MCF 10A (cell line): ENCODE measurements around the gene CSNK1A1. TPM values are rescaled to one million over a fixed set of nuclear protein-coding genes. Genes with fewer than 3 reads are reported as not detected.

Experiments used
- BruUV-seq: library from RNA; stranded (reverse); fragments of 400-500 nt; replicated peaks from 2 replicates; lab custom pipeline; 2021; lab: Mats Ljungman, UMichigan
- CTCF ChIA-PET: fragments of 300-600 bp; sonication (Branson Sonifier 250); formaldehyde crosslinking; extraction: SDS; loops from one replicate; lab custom pipeline; 2021; ENCODE audit warnings: antibody characterized with exemption, inconsistent platforms; lab: Yijun Ruan, JAX
- POLR2A ChIA-PET: fragments of 300-600, 350-650 bp; sonication (Branson Sonifier 250); formaldehyde crosslinking; extraction: SDS; loops from one replicate; lab custom pipeline; 2020; ENCODE audit warnings: antibody characterized with exemption, inconsistent platforms; lab: Yijun Ruan, JAX
- DNase-seq: peaks from one replicate; pipeline ENCODE4 v3.0.0-alpha.2; 2018; ENCODE audit not compliant: unreplicated experiment
- H3K27ac Mint-ChIP-seq: one replicate; pipeline ENCODE4 v1.8.0; 2022; ENCODE audit warnings: mild to moderate bottlenecking, low read depth, mixed read lengths; ENCODE audit not compliant: unreplicated experiment
- H3K27me3 Mint-ChIP-seq: one replicate; pipeline ENCODE4 v1.8.0; 2022; ENCODE audit warnings: mixed read lengths; ENCODE audit not compliant: insufficient read depth, unreplicated experiment
- H3K36me3 Mint-ChIP-seq: one replicate; pipeline ENCODE4 v1.8.0; 2022; ENCODE audit warnings: mild to moderate bottlenecking, moderate library complexity, mixed read lengths; ENCODE audit not compliant: insufficient read depth, unreplicated experiment
- H3K4me1 Mint-ChIP-seq: one replicate; pipeline ENCODE4 v1.8.0; 2022; ENCODE audit warnings: mixed read lengths; ENCODE audit not compliant: insufficient read depth, unreplicated experiment
- H3K4me3 Mint-ChIP-seq: one replicate; pipeline ENCODE4 v1.8.0; 2022; ENCODE audit warnings: mild to moderate bottlenecking, moderate library complexity, mixed read lengths; ENCODE audit not compliant: unreplicated experiment
- H3K9me3 Mint-ChIP-seq: one replicate; pipeline ENCODE4 v1.8.0; 2022; ENCODE audit warnings: mixed read lengths; ENCODE audit not compliant: unreplicated experiment
- intact Hi-C: fragments of 100-400 bp; cut with micrococcal nuclease; formaldehyde crosslinking; loops from 2 replicates; pipeline ENCODE4 v1.14.1; 2022
- total RNA-seq: library from RNA; stranded (reverse); gene quantifications from 2 replicates; pipeline ENCODE4 v1.2.3, GENCODE V29; 2022
- TF ChIP-seq, protein P1 (sequence below): fragments of 200-600 bp; IDR thresholded peaks from one replicate; pipeline ENCODE4 v1.8.0; 2022; ENCODE audit warnings: antibody characterized with exemption, mild to moderate bottlenecking; ENCODE audit not compliant: unreplicated experiment

The CSNK1A1 gene
- total RNA-seq, 1 experiment from 2014 or later: 744 TPM

DNA sequence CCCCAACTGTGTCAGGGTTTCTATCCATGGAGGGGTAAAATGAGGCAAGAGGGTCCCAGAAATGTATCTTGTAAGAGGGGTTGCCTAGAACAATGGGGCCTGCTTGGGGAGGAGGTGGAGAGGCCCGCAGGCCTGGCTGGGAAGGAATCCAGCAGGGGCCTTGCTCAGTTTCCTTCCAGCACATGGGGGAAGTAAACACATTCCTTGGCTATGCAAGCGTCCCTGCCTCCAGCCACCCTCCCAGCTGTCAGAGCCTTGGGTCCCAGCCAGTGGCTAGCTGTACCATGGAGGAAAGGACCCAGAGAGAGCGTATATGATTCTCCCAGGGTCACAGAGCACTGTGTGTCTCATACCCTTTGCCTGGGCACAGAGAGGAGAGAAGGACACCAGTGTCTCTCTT is 101.0 kb downstream of the CSNK1A1 start:
- CTCF ChIA-PET: interaction anchor here (0.7 to 1.2 kb wide), 3 partner anchors 12 to 114 kb away, joined by 3 read pairs; no protein-coding TSS in a partner anchor
- peaks cover 44% of the 10 kb centered on the region for H3K4me1 Mint-ChIP-seq
- POLR2A ChIA-PET: interaction anchor here (0.7 to 30.8 kb wide), 4 partner anchors 9 to 296 kb away, joined by 3 to 1058 read pairs (median 5); no protein-coding TSS in a partner anchor
- TF ChIP-seq, protein P1, sequence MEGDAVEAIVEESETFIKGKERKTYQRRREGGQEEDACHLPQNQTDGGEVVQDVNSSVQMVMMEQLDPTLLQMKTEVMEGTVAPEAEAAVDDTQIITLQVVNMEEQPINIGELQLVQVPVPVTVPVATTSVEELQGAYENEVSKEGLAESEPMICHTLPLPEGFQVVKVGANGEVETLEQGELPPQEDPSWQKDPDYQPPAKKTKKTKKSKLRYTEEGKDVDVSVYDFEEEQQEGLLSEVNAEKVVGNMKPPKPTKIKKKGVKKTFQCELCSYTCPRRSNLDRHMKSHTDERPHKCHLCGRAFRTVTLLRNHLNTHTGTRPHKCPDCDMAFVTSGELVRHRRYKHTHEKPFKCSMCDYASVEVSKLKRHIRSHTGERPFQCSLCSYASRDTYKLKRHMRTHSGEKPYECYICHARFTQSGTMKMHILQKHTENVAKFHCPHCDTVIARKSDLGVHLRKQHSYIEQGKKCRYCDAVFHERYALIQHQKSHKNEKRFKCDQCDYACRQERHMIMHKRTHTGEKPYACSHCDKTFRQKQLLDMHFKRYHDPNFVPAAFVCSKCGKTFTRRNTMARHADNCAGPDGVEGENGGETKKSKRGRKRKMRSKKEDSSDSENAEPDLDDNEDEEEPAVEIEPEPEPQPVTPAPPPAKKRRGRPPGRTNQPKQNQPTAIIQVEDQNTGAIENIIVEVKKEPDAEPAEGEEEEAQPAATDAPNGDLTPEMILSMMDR: no peak
- H3K36me3 Mint-ChIP-seq: no peaks in the 10 kb centered on the region
- BruUV-seq: no TSS peak
- H3K27ac Mint-ChIP-seq: no peak overlapping the region
- no peaks in the 10 kb centered on the region for H3K9me3 Mint-ChIP-seq
- H3K27me3 Mint-ChIP-seq: no peaks in the 10 kb centered on the region
- H3K4me3 Mint-ChIP-seq: no peak overlapping the region
- intact Hi-C loops: no loop called here
- DNase-seq: no peak

DNA sequence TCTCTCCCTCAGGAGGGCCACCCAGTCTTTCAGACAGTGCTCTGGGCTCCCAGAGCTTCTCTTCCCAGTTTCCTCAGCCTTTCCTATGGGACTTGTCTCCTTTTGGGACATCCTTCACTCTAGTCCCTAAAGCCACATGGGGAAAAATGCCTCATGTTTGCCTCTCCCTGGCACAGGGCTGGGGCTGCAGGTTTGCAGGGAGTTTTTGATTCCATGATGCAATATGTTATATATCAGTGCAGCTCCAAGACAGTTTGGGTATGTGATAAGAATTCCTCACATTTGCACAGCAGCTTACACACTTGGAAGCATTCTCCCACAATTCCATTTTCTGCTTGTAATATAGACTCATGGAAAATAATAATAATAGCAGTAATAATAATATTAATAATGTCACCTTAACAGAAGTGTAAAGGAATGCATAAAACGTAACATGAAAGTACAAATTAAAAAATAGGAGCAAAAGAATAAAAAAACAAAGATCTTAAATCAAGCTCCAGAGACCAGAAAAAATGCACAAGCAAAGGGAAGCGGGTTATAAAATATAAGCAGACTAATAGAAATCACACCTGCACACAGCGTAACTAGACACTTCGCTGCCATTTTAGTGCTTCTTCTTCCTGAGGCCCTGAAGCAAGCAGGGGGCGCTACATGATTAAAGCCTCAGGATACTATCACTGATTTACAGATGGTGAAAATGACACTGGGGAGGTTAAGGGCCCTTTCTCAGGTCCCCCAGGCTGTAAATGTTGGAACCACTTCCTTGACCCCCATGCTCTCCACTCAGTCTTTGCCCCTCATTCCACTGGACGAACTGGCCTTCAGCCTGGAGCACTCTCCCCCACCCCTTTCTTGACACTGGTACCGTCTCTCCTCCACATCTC is 102.2 kb downstream of the CSNK1A1 start:
- Mint-ChIP-seq H3K9me3 (no peaks in the 10 kb centered on the region), H3K27me3 (no peaks in the 10 kb centered on the region), H3K4me3 (no peak overlapping the region), H3K36me3 (no peaks in the 10 kb centered on the region), H3K4me1 (peaks cover 45% of the 10 kb centered on the region), H3K27ac (peak overlapping the region; percentile 55)
- CTCF ChIA-PET: interaction anchor here (1.1 to 21.8 kb wide), 14 partner anchors 8 to 170 kb away, joined by 3 to 662 read pairs (median 8); partner anchors contain the start of genes CSNK1A1 and IL17B
- no TSS peak for BruUV-seq
- POLR2A ChIA-PET: interaction anchor here (0.6 to 30.8 kb wide), 14 partner anchors 7 to 169 kb away, joined by 3 to 1058 read pairs (median 10); partner anchors contain the start of genes CSNK1A1 and GRPEL2
- TF ChIP-seq, protein P1: no peak
- DNase-seq: peak; percentile 54
- intact Hi-C loops: no loop called here

DNA sequence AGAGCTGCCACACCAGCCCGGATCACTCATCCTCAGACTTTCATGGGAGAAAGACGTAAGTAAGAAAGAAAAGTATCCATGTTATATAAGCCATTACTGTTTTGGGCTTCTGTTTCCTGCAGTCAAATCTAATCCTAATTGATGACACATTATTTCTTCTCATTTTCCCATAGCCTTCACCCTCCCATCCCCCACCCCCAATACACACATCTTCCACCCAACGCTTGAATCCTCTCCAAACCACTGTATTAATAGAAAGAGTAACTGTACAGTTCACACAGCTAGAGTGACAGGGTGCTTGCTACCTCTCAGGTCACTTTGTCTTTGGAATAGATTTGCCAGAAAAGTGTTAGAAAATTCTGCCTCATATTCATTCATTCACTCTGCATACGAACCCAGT is 102.8 kb downstream of the CSNK1A1 start:
- Mint-ChIP-seq H3K27ac (peak overlapping the region; percentile 55), H3K4me3 (no peak overlapping the region), H3K27me3 (no peaks in the 10 kb centered on the region), H3K4me1 (peaks cover 46% of the 10 kb centered on the region), H3K9me3 (no peaks in the 10 kb centered on the region), H3K36me3 (no peaks in the 10 kb centered on the region)
- TF ChIP-seq, protein P1: no peak
- CTCF ChIA-PET: interaction anchor here (0.7 to 21.8 kb wide), 16 partner anchors 7 to 306 kb away, joined by 3 to 662 read pairs (median 7); partner anchors contain the start of genes CSNK1A1 and IL17B
- POLR2A ChIA-PET: interaction anchor here (0.6 to 30.8 kb wide), 16 partner anchors 8 to 475 kb away, joined by 3 to 1058 read pairs (median 10); partner anchors contain the start of genes CSNK1A1 and GRPEL2
- no TSS peak for BruUV-seq
- DNase-seq: no peak
- intact Hi-C loops: no loop called here
